AG04449 (cell line): ENCODE data around the gene PERM1.

Experiments used
- CTCF ChIA-PET: fragments of 350-600 bp; formaldehyde crosslinking; extraction: SDS; loops from one replicate; lab custom pipeline; 2021; ENCODE audit warnings: antibody characterized with exemption; lab: Yijun Ruan, JAX
- POLR2A ChIA-PET: fragments of 400-600, 350-600 bp; formaldehyde crosslinking; extraction: SDS; loops from one replicate; lab custom pipeline; 2020; ENCODE audit warnings: antibody characterized with exemption, inconsistent platforms; lab: Yijun Ruan, JAX
- DNase-seq: peaks from one replicate; pipeline ENCODE4 v3.0.0-alpha.2; 2010; ENCODE audit warnings: low read depth, low spot score
- H3K4me3 ChIP-seq: 2 replicates; pipeline ENCODE4 v1.5.1; 2011; ENCODE audit warnings: low read depth, mild to moderate bottlenecking, control low read depth, low read length
- CTCF ChIP-seq: IDR thresholded peaks from one replicate; pipeline ENCODE4 v1.5.1; 2011; ENCODE audit warnings: mild to moderate bottlenecking, moderate library complexity, low read length, control low read depth, inconsistent platforms; ENCODE audit not compliant: insufficient read depth; ENCODE audit errors: missing control alignments

PERM1 gene

DNA sequence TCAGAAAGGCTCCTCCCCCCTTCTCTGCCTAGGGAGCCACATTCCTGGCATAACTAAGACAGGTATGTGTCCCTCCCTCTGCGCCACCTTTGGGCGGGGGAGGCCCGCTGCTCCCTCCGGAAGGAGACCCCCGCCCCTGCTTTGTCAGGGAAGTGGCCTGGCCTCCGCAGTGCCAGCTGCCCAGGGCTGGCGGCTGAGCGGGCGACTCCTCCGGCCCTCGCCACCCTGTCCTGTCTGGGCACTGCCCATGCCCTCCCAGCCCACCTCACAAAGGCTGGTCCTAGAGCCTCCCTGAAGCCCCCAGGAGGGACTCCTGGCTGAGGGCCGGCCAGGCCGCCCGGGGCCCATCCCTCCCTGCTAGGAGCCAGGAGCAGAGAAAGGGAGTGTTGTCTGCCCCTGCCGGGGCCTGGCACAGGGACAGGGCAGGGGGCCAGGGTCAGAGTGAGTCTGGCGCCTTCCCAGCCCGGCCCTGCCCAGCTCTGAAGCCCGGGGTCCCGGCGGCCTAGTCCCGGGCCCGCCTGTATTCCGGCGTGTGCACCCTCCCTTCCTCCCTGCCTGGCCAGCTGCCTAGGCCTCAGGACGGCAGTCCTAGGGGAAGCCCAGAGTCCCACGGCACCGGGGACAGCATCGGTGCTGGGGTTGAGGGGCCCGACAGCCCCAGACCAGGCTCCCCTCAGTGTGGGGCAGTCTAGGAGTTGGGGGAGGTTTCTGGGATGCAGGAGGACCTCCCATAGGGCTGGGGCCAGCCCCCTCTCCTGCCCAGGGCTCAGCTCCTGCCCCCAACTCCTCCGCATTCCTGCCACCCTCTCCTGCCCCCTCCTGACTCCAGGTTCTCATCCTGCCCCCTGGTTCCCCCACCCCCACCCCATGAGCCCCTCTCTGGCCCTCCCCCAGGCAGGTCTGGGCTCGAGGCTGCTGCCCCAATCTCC is 43.1 kb upstream of the PERM1 start:
- CTCF ChIA-PET: interaction anchor here (0.9 to 4.4 kb wide), 7 partner anchors 9 to 120 kb away, joined by 3 to 20 read pairs (median 4); partner anchors contain the start of gene HES4
- DNase-seq: no peak
- POLR2A ChIA-PET: interaction anchor here (0.6 to 1.5 kb wide), 2 partner anchors 14 to 58 kb away, joined by 3 to 4 read pairs; partner anchors contain the start of gene PLEKHN1
- no peak overlapping the region for H3K4me3 ChIP-seq
- no peak for TF ChIP-seq CTCF

- ChIA-PET CTCF (interaction anchor here (1.0 to 4.4 kb wide), 7 partner anchors 7 to 119 kb away, joined by 3 to 20 read pairs (median 4); partner anchors contain the start of gene HES4), POLR2A (interaction anchor here (1.5 kb wide), 1 partner anchor 58 kb away, joined by 4 read pairs; the partner anchor contains the start of gene PLEKHN1)
- no peak for DNase-seq
- H3K4me3 ChIP-seq: no peak overlapping the region
- no peak for TF ChIP-seq CTCF
These were observed 42.4 kb upstream of the PERM1 start for GRCh38 chr1:1024149-1024770.

DNA sequence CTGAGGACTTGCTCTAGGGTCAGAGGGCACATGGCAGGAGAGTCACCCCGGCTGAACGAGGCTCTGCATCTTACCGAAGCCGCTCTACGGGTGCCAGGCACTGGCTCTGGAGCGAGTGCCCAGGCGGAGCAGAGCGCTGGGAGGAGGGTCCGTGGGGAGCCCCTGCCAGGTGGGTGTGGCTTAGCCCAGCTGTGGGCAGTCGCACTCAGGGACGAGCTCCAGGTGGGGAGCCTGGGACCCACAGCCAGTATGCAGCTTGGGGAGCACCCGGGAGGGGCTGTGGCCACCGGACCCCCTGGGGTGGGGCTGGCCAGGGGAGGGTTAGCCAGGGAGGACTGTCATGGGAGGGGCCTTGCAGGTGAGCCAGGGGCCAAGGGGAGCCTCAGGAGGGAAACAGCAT is 41.8 kb upstream of the PERM1 start:
- no peak for DNase-seq
- POLR2A ChIA-PET: interaction anchor here (1.5 kb wide), 1 partner anchor 57 kb away, joined by 4 read pairs; the partner anchor contains the start of gene PLEKHN1
- CTCF ChIA-PET: interaction anchor here (0.8 to 4.4 kb wide), 6 partner anchors 8 to 119 kb away, joined by 3 to 20 read pairs (median 6); partner anchors contain the start of gene HES4
- H3K4me3 ChIP-seq: no peak overlapping the region
- TF ChIP-seq CTCF: no peak

DNA sequence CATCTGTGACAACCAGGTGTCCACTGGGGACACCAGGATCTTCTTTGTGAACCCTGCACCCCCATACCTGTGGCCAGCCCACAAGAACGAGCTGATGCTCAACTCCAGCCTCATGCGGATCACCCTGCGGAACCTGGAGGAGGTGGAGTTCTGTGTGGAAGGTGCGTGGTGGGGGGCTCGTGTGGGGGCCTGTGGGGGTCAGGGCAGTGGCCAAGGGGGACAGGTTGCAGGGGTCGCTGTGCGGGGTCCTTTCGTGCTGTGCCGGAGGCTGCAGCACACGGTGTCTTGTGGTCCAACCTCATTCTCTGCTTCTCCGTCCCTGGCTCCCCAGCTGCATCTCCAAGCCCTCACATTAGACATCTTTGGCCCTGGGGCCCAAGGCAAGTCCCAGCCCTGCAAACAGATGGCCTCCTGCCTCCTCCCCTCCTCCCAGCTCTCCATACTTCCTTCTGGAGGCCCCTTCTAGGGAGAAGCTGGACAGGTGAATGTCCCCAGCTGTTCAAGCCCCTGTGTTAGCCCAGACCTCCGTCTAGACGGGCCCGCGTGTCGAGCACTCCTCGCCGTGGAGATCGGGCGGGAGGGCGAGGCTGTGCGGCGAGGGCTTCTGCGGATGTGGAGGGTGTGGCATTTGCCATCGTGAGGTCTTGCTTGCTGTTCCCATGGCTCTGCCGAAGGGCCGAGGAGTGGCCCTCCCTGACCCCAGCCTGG is 40.6 kb upstream of the PERM1 start:
- ChIA-PET POLR2A (no interaction called here), CTCF (interaction anchor here (1.3 to 4.8 kb wide), 3 partner anchors 10 to 38 kb away, joined by 6 to 20 read pairs (median 17); partner anchors contain the start of gene HES4)
- DNase-seq: no peak
- TF ChIP-seq CTCF: no peak
- no peak overlapping the region; the same call in 1 of the 2 replicates for H3K4me3 ChIP-seq

DNA sequence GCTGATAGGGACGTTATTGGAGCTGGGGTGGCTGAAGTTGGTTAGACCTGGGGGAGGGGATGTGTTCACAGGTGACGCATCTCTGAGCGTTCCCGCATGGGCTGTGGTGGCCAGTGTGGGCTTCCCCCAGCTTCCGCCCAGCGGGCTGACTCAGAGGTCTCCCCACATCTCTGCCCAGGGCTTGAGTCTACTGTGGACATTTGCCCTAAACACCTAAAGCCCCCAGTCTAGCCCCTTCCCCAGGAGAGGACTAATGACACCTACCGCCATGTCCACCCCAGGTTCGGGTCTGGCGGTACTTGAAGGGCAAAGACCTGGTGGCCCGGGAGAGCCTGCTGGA is 40.0 kb upstream of the PERM1 start:
- ChIA-PET CTCF (interaction anchor here (1.3 to 4.8 kb wide), 3 partner anchors 10 to 38 kb away, joined by 6 to 20 read pairs (median 17); partner anchors contain the start of gene HES4), POLR2A (no interaction called here)
- DNase-seq: no peak
- no peak for TF ChIP-seq CTCF
- H3K4me3 ChIP-seq: peak overlapping the region; percentile 3; the same call in 1 of the 2 replicates
